A204.1 (cell line): Measurements from ENCODE around the gene CYTH3.

Source experiments
- FAIRE-seq: peaks from 2 replicates; lab custom pipeline; 2012; peaks lifted over from hg19 to GRCh38; lab: Jason Lieb, UNC

Gene CYTH3

DNA sequence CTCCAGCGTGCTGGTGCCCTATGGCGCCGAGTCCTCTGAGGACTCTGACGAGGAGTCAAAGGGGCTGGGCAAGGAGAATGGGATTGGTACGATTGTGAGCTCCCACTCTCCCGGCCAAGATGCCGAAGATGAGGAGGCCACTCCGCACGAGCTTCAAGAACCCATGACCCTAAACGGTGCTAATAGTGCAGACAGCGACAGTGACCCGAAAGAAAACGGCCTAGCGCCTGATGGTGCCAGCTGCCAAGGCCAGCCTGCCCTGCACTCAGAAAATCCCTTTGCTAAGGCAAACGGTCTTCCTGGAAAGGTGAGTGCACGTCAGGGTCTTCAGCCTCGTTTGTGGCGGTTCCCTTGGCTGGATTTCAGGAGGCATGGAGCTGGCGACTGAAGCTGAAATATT, 122.4 kb downstream of the CYTH3 start:
- no peak for FAIRE-seq

GRCh38 chr7:6148724-6149360, 123.6 kb downstream of the CYTH3 start:
- no peak for FAIRE-seq

DNA sequence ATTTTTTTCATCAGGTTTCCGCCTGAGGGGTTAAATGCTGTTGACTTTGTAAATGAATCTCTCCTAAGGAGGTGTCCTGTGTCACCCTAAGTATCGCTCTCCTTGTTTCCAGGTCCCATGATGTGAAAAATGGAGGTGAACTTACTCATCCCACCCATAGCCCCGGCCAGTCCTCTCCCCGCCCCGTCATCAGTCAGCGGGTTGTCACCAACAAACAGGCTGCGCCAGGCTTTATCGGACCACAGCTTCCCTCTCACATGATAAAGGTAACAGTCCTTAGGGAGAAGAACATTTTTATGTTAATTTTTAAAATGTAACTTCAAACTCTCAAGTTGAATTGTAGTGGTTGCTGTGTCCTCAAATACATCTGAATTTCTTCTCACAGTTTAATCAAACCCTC, 124.8 kb downstream of the CYTH3 start:
- FAIRE-seq: no peak

DNA sequence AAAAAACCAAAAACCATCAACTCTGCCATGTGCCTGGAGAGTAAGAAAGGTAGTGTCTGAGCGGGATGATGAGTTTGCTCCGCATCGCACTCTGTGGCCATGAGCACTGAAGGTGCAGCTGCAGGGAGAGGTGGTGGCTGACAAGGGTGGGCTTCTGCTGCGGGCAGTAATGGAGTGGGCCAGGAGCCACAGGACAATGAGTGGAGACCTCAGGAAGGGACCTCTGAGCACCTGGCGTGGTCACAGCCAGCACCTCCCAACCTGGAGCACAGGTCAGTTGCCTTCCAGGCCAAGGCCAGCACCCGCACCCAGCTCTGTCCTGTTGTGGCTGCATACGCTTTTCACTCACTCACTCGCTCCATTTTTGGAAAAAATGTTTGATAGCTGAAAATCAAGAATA, 125.8 kb downstream of the CYTH3 start:
- no peak for FAIRE-seq

- FAIRE-seq: no peak
These were observed 128.4 kb downstream of the CYTH3 start for GRCh38 chr7:6143997-6144396.

DNA sequence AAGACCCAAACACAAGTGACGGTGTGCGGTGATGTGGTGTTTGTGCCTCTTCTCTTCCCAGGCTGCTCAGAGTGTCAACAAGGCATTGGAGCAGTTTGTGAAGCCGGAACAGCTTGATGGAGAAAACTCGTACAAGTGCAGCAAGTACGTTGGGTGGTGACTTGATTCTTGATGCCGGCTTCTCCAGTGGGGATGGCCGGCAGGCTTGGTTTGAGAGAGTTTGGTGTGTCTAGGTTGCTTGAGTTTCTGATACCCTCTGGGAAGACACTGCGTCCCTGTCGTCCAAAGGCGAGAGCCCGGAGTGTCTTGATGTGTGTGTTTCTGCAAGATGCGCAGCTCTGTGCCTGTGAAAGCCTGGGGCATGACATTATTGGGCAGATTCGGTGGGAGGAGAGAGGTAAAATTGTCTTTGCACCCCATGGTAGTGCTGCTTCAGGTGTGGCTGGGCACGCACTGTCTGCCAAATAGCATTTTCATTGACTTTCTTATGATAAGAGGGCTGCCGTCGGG, 129.5 kb downstream of the CYTH3 start:
- FAIRE-seq: no peak

DNA sequence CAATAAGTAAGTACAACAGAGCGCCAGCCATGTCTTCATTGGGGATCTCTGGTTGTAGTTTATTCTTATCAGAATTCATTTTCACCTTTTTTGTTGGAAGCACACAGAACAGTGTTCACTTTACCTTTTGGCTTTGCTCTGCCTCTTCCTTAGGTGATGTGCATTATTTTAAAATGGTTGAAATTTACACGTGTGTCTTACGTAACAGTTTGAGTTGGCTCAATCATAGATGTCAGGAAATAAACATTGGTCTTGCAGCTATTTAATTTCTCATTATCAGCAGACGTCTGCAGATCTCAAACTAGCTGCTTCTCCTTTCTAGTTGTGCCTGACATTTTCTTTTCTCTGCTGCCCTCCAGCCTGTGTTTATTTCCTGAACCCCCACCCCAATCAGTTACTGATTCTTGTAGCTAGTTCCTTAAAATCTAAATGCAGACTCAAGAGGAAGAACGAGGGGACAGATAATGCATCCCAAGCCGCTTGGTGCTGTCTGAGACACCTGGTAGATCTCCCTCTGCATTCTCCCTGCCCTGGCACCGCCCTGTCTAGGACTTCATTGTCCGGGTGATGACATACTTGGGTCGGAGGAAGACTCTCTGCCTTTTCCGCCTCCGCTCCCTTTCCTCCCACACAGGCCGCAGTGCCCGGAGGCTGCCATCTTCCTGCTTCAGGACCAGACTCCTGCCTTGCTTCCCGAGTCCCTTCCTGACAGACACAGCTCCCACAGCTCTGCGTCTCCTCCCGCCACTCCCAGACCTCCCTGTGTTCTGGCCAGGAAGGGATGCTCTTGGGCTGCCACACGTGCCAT, 133.0 kb downstream of the CYTH3 start:
- FAIRE-seq: no peak

DNA sequence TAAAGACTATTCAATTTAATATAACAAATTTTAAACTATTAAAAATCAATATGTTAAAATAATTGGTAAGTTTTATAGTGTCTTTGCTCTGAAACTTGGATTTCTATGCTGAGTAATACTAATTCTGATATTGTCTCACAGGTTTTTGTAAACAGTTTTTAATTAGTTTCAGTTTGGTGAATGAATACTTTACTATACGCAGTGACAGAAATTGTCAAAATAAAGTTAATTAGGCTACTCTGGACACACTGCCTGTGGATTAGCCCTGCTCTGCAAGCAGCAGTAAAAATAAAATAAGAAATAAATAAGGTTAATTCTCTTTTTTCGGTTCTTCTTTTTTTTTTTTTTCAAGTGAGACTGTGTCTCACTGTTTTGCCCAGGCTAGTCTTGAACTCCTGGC, 135.9 kb downstream of the CYTH3 start:
- FAIRE-seq: no peak

DNA sequence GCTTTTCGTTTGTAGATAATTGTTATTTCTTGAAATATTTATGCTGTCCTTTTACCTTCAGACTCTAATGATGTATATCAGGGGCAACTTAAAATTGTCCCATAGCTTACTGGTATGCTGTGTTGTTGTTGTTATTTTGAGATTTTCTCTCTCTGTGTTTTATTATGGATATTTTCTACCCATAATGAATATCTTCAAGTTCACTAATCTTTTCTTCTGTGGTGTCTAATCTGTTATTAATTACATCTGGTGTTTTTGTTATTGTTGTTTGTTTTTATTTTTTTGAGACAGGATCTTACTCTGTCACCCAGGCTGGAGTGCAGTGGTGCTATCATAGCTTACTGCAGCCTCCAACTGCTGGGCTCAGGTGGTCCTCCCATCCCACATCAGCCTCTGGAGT, 139.2 kb downstream of the CYTH3 start:
- FAIRE-seq: no peak

GRCh38 chr7:6130007-6130587, 142.3 kb downstream of the CYTH3 start:
- FAIRE-seq: no peak

GRCh38 chr7:6128205-6128604, 144.2 kb downstream of the CYTH3 start:
- FAIRE-seq: no peak

- no peak for FAIRE-seq
These were observed 145.3 kb downstream of the CYTH3 start for GRCh38 chr7:6127110-6127490.

GRCh38 chr7:6123843-6124242, 148.6 kb downstream of the CYTH3 start:
- FAIRE-seq: no peak

- no peak for FAIRE-seq
These were observed 151.3 kb downstream of the CYTH3 start for GRCh38 chr7:6121141-6121540.

GRCh38 chr7:6117533-6117932, 154.9 kb downstream of the CYTH3 start:
- no peak for FAIRE-seq

GRCh38 chr7:6116211-6116610, 156.2 kb downstream of the CYTH3 start:
- FAIRE-seq: no peak
